HG02884 (cell line): ENCODE measurements around the gene ABCC6.

Source experiments
- ATAC-seq: cut with Tn5 transposase; IDR thresholded peaks from one replicate; pipeline ENCODE4 v1.9.1; 2021; ENCODE audit warnings: mild to moderate bottlenecking, moderate library complexity; ENCODE audit not compliant: unreplicated experiment

Gene ABCC6

DNA sequence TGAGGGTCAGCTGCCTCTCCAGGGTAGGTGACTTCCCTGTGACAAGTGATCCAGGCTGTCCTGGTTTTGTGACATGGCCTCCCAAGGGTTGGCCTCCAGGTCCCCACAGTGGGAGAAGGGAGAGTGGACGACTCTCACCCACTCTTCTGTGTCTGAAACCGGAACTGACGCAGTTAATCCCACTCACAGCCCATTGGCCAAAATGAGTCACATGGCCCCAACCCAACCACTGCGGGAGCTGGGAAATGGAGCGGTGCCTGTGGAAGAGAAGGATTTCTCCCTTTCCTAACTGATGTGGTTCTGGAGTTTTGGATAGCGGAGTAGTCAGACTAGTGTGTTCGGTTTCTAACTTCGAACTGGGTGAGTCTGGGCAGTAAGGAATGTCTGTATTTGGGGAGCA, 79.4 kb downstream of the ABCC6 start:
- no peak for ATAC-seq

DNA sequence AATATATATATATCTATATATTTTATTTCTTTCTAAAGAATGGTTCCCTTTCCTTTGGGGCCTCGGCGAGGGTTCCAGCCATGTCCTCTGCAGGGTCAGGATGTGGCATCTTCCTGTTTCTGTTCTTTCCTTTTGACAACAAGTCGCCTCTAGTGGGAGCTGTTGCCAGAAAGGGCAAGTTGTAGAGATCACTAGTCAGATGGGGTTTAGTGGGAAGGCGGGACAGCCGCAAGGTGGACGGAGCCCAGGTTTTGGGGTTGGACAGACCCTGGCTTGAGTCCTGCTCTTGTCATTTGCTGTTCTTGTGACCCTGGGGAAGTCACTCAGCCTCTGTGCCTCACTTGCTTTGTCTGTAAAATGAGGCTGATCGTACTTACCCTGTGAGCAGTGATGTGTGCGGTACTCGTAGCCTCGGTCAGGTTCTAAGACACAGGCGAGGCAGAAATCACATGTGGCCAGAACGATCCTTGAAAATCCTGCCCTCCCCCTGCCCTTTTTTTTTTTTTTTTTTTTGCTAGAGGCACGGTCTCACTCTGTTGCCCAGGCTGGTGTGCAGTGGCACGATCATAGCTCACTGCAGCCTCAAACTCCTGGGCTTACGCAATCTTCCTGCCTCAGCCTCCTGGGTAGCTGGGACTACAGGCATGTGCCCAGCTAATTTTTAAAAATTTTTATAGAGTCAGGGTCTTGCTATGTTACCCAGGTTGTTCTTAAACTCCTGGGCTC, 80.1 kb downstream of the ABCC6 start:
- no peak for ATAC-seq

DNA sequence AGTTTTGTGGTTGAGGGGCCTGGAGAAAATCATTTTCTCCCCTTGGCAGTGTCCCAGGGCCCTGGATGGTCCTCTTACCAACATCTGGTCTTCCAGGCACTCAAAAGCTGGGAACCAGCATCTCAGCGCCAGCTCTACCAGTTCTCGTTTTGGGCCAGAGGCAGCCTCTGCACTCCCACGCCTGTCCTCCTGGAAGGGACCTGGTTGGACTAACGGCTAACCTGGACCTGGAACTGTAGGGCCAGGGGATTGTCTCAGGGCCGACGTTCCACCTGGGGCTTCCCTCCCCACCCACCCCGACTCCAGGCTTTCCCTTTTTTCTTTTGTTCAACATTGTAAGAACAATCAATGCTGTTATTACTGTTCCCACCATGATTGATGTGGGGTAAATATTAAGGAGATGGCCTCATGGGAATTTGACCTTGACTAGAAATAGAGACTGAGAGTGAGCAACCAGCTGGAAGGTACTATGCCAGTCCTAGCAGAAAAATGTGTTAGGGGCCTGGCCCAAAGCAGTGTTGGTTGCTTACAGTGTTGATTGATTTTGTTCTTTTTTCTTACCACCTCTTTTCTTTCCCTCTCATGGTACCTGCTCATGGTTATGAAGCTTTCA, 81.4 kb downstream of the ABCC6 start:
- ATAC-seq: no peak

DNA sequence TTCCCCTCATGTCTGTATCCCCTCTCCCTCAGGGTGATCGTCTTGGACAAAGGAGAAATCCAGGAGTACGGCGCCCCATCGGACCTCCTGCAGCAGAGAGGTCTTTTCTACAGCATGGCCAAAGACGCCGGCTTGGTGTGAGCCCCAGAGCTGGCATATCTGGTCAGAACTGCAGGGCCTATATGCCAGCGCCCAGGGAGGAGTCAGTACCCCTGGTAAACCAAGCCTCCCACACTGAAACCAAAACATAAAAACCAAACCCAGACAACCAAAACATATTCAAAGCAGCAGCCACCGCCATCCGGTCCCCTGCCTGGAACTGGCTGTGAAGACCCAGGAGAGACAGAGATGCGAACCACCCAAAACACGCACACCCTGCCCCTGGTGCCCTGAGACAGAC, 82.2 kb downstream of the ABCC6 start:
- ATAC-seq: no peak

DNA sequence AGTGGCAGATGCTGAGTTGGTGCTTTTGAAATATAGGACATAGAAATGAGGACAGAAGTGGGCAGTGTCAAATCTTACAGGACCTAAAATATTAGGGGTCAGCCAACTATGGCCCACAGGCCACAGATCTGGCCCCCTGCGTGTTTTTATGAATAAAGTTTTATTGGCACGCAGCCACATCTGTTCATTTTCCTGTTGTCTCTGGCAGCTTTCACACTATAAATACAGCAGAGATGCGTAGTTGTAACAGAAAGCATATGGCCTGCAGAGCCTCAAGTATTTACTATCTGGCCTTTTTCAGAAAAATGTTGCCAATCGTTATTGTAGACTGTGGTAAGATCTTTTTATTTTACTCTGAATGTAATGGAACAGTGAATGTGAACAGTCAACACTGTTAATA, 82.8 kb downstream of the ABCC6 start:
- no peak for ATAC-seq

DNA sequence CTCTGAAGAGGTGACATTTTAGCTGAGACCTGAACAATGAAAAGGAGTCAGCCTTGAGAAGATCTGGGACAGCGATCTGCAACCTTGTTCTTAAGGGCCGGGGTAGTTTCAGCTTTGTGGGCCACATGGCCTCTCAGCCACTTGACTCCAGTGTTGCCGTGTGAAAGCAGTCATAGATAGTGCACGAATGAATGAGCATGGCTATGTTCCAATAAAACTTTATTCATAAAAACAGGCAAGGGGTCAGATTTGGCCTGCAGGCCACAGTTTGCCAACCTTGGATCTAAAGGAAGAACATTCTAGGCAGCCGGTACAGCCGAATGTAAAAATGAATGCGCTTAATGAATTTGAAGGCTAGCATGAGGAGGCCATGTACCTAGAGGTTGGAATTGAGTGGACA, 83.5 kb downstream of the ABCC6 start:
- ATAC-seq: no peak

DNA sequence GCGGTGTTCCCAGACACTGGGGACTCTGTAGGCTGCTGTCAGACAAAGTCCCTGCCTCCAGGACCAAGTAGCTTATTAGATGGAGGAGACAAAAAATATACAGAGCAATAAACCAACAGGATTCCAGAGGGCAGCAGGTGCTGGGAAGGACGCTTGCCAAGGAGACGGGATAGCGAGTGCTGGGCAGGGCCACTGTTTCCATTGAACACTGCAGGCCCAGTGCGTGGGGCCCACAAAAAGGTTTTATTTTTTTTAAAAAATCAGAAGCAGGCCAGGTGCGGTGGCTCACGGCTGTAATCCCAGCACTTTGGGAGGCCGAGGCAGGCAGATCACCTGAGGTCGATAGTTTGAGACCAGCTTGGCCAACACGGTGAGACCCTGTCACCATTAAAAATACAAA, 84.2 kb downstream of the ABCC6 start:
- ATAC-seq: no peak

DNA sequence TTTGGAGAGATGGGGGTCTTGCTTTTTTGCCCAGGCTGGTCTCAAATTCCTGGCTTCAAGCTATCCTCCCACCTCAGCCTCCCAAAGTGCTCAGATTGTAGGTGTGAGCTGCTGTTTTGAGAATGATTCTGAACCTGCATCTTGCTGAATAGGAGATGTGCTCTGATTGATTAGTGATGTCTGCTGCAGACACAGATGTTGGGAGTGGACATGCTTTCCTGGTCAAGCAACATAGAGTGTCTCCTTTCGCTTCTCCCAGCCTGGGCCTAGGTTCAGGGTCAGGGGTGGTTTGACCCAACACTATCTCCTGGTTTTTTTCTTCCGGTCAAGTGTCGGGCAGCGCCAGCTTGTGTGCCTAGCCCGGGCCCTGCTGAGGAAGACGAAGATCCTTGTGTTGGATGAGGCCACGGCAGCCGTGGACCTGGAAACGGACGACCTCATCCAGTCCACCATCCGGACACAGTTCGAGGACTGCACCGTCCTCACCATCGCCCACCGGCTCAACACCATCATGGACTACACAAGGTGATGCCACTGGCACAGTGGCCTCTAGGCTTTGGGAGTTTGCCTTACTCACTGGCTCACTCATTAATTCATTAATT, 85.2 kb downstream of the ABCC6 start:
- ATAC-seq: no peak

DNA sequence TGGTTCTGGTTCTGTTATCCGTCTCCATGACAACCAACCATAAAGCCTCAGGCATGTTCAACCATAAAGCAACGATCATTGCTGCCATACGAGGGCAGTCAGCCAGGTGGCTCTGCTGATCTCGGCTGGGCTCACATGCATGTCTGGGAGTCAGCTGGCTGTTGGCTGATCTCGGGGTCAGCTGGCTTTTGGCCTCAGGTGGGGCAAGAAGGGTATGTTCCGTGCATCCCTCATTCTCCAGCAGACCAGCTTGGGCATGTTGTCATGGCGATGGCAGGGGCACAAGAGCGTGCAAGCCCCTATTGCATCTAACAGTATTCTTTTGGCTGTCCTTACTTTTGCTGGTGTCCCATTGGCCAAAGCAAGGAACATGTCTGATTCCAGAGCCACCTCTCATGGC, 86.2 kb downstream of the ABCC6 start:
- no peak for ATAC-seq

DNA sequence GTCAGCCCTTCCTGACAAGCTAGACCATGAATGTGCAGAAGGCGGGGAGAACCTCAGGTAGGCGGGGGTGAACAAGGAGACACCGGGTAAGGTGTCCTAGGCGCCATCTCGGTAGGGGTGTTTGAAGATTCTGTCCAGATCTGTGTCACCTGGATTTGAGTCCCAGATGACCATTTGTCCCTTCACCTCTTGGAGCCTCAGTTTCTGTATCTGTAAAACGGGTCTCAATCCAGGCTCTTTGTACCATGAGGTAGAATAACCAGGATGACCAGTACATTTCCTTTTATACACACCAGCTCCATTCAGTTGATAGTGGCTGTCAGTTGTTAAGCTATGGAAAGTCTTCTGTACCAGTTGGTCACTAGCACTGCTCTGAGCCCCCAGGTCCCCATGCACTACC, 86.7 kb downstream of the ABCC6 start:
- no peak for ATAC-seq

DNA sequence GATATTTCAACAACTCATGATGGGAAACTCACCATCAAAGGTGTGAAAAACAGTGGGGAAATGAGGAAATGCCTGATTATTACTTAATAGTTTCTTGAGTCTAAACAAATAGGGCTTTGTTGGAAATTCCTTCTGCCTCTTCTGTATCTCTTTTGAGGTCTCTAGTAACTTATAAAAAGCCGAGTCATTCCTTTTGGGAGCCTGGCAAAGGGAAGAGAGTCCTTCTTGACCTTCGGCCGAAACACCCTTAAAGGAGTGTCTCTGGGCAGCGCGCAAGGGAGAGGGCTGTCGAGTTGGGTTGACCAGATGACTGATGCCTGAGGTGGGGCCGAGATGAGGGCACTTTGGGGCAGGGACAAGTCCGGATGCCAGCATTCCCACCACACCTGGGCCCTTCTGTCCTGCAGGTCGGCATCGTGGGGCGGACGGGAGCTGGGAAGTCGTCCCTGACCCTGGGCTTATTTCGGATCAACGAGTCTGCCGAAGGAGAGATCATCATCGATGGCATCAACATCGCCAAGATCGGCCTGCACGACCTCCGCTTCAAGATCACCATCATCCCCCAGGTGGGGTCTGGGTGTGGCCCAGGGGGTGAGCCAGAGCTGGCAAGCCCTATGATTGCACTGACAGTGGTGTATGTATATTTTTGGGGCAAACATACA, 89.2 kb downstream of the ABCC6 start:
- ATAC-seq: no peak

DNA sequence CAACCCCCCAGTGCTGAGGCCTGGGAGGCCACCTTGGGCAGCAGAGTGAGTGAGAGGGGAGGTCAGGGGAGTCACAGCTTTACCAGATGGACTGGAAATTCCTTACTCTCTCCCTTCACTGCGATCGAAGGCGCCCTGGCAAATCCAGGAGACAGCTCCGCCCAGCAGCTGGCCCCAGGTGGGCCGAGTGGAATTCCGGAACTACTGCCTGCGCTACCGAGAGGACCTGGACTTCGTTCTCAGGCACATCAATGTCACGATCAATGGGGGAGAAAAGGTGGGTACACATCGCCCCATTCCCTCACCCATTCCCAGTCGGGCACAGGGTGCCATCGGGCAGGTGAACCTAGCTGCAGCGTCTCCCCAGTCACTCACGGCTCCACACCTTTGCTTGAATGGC, 91.6 kb downstream of the ABCC6 start:
- ATAC-seq: no peak

DNA sequence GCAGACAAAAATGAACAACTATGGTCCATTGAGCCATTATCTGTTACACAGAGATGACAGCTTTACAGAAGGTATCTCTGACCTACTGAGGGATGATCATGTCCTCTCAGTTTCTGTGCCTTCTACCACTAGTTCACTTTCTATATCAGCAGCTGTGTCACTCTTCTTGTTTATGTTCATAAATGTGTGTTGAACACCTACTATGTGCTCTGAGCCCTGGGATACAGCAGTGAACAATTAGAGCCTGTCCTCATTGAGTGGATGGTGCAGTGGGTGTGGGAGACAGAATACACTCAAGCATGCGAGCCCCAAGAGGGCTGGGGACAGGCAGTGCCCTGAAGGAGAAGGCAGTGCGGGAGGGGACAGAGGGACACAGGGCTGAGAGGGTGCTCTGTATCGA, 92.1 kb downstream of the ABCC6 start:
- ATAC-seq: no peak

DNA sequence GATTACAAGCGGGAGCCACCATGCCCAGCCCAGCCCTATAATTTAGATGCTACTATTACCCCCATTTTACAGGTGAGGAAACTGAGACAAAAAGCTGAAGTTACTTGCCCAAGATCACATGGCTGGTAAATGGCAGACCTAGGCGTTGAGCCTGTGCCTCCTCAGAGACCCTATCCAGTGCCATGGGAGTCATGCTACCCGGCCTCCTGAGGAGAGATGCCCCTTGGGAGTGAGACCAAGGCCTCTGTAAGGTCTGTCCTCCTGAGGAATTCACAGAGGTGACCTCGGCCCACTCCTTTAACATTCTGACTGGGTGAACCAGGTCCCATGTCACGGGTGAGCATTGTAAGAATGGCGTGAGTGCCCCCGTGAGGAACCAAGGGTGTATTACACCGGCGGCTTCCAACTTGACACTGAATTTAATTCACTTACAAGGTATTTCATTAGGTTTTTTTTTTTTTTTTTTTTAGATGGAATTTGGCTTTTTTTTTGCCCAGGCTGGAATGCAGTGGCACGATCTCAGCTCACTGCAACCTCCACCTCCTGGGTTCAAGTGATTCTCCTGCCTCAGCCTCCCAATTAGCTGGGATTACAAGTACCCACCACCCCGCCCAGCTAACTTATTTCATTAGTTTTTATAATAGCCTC, 95.7 kb downstream of the ABCC6 start:
- no peak for ATAC-seq

DNA sequence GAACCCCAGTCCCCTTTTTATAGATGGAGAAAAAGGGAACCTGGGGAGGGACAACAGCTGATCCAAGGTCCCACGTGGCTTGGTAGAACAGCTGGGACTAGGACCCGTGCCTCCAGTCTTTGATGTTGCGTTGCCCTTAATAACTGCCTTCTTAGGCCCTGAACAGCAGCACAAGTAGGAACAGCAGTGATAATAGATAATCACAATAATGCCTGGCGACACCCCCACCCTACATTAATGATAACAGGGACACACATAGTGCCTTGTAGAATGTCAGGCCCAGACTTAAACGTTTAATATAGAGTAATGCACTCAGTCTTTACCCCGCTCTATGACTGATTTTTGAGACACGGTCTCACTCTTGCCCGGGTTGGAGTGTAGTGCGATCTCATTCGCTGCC, 96.4 kb downstream of the ABCC6 start:
- ATAC-seq: no peak

DNA sequence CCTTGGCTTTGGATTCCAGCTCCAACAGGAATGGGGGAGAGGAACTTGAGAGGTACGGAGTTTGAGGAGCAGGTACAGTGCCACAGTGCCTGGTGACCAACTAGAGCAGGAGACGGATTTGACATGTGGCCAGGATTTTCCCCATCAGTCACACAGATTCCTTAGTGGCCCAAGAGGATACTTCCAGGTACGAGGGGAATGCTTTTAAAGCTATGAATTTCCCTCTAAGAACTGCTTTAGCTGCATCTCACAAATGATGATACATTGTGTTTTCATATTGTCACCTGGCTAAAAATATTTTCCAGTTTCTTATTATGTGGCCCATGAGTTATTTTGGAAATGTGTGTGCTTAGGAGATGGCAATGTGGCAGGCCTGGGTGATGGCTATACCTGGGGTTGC, 98.3 kb downstream of the ABCC6 start:
- ATAC-seq: no peak

DNA sequence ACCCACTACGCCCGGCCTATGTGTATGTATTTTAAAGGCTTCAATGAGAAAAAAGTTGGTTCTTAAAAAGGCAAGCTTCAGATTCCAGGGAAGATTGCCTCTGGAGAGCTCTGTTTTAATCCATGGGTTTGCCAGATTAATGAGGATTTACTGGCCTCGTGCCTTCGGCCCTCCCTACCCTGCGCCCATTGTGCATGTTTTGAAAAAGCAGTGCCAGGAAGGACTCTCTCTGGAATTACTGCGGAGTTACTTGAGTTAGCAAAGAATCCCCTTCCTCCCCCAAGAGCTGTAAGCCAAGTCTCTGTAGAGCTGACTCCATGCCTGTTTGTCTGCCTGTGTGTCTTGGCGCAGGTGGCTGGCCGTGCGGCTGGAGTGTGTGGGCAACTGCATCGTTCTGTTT, 98.9 kb downstream of the ABCC6 start:
- ATAC-seq: no peak

DNA sequence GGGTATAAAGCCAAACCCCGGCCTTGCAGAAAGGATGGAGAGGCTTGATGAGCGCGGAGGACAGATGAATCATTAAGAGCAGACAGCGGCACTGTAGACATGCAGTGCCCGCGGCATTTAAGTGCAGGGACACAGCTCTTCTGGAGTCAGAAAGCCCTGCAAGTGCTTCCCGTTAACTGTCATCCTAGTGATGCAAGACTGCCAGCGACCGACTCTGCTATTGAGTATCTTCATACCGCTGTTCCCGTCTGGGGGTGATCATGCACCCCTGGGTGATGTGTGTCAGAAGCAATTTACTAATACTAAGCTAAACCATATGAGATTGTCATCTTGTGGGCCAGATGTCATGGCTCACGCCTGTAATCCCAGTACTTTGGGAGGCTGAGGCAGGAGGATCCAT, 101.0 kb downstream of the ABCC6 start:
- ATAC-seq: no peak

DNA sequence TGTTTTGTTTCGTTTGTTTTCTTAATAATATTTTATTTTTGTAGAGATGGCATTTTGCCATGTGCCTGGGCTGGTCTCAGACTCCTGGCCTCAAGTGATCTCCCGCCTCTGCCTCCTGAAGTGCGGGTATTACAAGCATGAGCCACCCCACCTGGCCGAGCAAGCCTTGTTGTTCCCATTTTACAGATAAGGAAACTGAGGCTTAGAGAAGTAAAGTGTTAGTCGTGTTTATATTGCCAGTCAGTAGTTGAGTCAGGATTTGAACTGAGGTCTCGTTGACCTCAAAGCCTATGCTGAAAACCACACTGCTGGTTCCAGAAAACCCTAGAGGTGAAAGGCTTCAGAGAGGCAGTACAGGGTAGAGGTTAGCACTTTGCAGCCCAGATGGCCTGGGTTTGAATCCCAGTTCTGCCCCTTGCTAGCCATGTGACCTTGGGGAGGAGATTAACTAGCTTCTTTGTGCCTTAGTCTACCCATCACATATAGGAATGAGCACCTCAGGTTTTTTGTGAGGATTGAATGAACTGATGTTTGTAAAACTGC, 102.0 kb downstream of the ABCC6 start:
- no peak for ATAC-seq

DNA sequence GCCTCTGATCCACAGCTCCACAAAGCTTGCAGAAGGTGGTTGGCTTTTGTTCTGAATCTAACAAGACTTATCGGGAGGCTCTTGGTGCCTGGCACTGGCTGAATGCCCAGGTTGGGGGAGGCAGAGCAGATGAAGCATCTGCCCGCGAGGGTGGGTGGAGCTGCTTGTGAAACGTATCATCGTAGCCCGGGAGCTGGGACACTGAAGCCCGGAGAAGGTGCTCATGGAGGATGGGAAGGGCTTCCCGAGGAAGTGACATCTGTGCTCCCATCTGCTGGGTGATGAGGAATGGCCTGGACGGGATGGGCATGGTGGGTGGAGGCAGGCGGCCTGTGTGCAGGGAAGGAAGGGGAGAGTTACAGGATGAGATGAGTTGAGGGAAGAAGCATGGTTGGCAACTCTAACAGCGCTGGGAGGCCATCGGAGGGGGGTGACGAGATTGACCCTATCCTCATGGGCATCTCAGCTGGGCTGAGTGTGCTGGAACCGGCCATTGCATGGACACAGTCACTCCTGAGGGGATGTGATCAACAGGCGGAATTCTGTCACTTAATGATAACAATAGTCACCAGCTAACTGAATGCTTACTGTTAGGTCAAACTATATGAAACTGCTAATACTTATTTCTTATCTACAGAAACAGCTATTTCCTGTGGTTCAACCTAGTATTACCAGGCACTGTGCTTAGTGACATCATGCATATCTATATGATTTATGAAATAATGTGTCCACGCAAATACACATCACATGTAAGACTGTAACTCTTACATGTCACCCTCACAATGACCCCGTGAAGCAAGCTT, 102.7 kb downstream of the ABCC6 start:
- ATAC-seq: no peak

DNA sequence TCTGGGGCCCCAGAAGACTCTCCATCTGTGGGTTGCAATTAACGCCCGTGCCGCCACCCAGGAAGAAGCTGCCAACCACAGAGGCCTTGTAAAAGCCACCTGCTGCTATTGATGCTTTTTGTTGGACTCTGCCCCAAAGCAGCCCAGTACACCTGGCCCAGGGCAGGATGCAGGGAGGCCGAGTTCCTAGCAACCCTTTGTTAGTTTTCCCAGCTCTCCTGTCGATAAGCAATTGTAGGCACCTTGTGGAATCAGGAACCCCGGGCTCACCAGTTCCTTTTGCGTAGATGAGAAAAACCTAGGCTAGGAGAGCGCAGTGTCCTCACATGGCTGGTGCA, 103.3 kb downstream of the ABCC6 start:
- no peak for ATAC-seq
